Activated naive CD8-positive, alpha-beta T cell treated with anti-CD3 and anti-CD28 coated beads for 36 hours (primary cell): ENCODE measurements around the gene TAF1C. TPM values are rescaled to one million over a fixed set of nuclear protein-coding genes. Genes with fewer than 3 reads are reported as not detected.

Source experiments
- DNase-seq: peaks from one replicate; pipeline ENCODE4 v3.0.0; 2021
- H3K27ac Mint-ChIP-seq: one replicate; pipeline ENCODE4 v1.8.0; 2022; ENCODE audit warnings: mild to moderate bottlenecking, moderate library complexity, mixed read lengths
- H3K27me3 Mint-ChIP-seq: one replicate; pipeline ENCODE4 v1.8.0; 2022; ENCODE audit warnings: mild to moderate bottlenecking, mixed read lengths
- H3K36me3 Mint-ChIP-seq: one replicate; pipeline ENCODE4 v1.8.0; 2021; ENCODE audit warnings: mild to moderate bottlenecking, mixed read lengths
- H3K4me1 Mint-ChIP-seq: one replicate; pipeline ENCODE4 v1.8.0; 2021; ENCODE audit warnings: mixed read lengths
- H3K4me3 Mint-ChIP-seq: one replicate; pipeline ENCODE4 v1.8.0; 2022; ENCODE audit warnings: mild to moderate bottlenecking, moderate library complexity, mixed read lengths
- H3K9me3 Mint-ChIP-seq: one replicate; pipeline ENCODE4 v1.8.0; 2022; ENCODE audit warnings: mixed read lengths
- total RNA-seq, 2 experiments: library from RNA; stranded (reverse); gene quantifications; one replicate each; pipeline ENCODE4 v1.2.3, GENCODE V29; 2021

TAF1C gene
- total RNA-seq, 2 experiments from 2014 or later, result 53.8 to 54.3 TPM

- Mint-ChIP-seq H3K4me1 (peaks cover 63% of the 10 kb centered on the region), H3K4me3 (peak overlapping the region; percentile 43), H3K36me3 (peaks cover 7% of the 10 kb centered on the region), H3K27ac (peak overlapping the region; percentile 84), H3K27me3 (no peaks in the 10 kb centered on the region), H3K9me3 (no peaks in the 10 kb centered on the region)
- no peak for DNase-seq
Measured at GRCh38 chr16:84139628-84140258, 47.1 kb downstream of the TAF1C start.

GRCh38 chr16:84138824-84139627 is 47.8 kb downstream of the TAF1C start:
- Mint-ChIP-seq H3K36me3 (peaks cover 7% of the 10 kb centered on the region), H3K27ac (peak overlapping the region; percentile 84), H3K4me3 (peak overlapping the region; percentile 66), H3K27me3 (no peaks in the 10 kb centered on the region), H3K9me3 (no peaks in the 10 kb centered on the region), H3K4me1 (peaks cover 65% of the 10 kb centered on the region)
- peak; percentile 58 for DNase-seq

GRCh38 chr16:84138500-84138823 is 48.4 kb downstream of the TAF1C start:
- Mint-ChIP-seq H3K27ac (no peak overlapping the region), H3K4me1 (peaks cover 66% of the 10 kb centered on the region), H3K27me3 (no peaks in the 10 kb centered on the region), H3K9me3 (no peaks in the 10 kb centered on the region), H3K36me3 (peaks cover 7% of the 10 kb centered on the region), H3K4me3 (no peak overlapping the region)
- DNase-seq, result no peak

GRCh38 chr16:84137769-84138357 is 49.0 kb downstream of the TAF1C start:
- peaks cover 7% of the 10 kb centered on the region for H3K36me3 Mint-ChIP-seq
- no peak overlapping the region for H3K4me3 Mint-ChIP-seq
- H3K27ac Mint-ChIP-seq, result peak overlapping the region; percentile 62
- DNase-seq, result no peak
- H3K27me3 Mint-ChIP-seq, result no peaks in the 10 kb centered on the region
- peaks cover 62% of the 10 kb centered on the region for H3K4me1 Mint-ChIP-seq
- no peaks in the 10 kb centered on the region for H3K9me3 Mint-ChIP-seq

GRCh38 chr16:84137287-84137686 is 49.6 kb downstream of the TAF1C start:
- H3K27me3 Mint-ChIP-seq, result no peaks in the 10 kb centered on the region
- peaks cover 67% of the 10 kb centered on the region for H3K4me1 Mint-ChIP-seq
- H3K9me3 Mint-ChIP-seq, result no peaks in the 10 kb centered on the region
- peak overlapping the region; percentile 75 for H3K27ac Mint-ChIP-seq
- no peak overlapping the region for H3K4me3 Mint-ChIP-seq
- peaks cover 7% of the 10 kb centered on the region for H3K36me3 Mint-ChIP-seq
- no peak for DNase-seq

DNA sequence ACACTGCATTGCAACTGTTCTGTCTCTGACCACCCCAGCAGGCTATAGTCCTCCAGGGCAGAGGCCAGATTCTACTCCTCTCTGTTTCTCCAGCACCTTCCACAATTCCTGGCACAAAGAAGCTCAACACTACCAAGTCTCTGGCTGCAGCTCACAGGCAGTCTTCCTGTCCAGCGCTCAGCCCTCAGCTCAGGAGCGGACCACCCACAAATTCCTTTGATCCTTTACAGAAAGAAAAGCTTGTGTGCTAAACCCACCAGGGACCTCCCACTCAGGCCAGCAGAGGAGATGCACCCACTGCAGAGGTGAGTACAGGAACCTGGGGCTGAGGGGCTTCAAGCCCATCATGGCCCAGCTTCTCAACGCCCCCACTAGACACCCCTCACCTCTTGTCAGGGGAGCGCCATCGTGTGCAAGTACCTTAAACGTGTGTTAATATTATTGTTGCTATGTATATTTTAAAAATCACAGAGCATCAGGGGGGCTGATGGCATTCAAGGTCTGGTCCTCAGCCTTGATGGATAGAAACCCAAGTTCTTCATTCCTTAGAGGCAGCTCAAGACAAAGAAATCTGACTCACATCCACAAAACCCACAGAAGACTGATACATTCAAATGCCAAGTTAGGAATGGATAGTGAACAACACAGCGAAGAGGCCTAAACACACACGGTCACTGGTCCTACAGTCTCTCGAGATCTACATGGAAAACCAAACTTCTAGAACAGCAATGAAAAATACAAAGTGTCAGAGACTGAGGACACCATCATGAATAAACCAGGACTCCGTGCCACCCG is 50.3 kb downstream of the TAF1C start:
- Mint-ChIP-seq H3K27me3 (no peaks in the 10 kb centered on the region), H3K4me3 (peak overlapping the region; percentile 20), H3K4me1 (peaks cover 63% of the 10 kb centered on the region), H3K36me3 (peaks cover 7% of the 10 kb centered on the region), H3K9me3 (no peaks in the 10 kb centered on the region), H3K27ac (peak overlapping the region; percentile 75)
- no peak for DNase-seq

DNA sequence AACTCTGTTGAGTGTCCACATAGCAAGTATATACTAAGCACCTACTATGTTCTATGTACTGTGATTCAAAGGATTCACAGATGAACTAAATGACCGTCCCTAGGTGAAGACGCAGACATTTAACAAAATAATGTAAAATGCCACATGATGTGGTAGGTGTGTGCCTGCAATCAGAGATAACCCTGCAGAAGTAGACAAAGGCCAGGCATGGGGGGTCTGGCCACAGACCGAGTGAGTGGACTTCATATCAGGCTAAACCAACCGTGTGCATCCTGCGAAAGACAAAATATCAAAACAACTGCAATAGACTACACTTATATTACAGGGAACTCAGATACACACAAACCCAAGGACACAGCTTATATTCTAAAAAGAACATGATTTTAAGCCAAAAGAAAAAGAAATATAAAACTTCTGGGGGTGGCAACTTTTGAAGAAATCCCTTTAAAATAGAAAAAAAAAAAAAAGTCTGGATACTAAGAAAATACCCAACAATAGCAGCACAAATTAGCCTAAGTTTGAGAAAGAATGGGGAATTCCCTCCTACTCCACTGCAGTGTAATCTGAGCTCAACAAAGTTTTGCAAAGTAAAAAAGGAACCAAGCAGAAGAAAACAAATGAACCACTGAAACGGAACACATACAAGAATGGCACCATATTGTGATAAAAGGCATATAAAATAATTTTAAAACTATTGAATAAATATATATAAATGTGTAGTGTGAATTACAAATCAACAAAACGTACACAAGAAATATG is 54.2 kb downstream of the TAF1C start:
- H3K36me3 Mint-ChIP-seq, result no peaks in the 10 kb centered on the region
- DNase-seq, result no peak
- no peak overlapping the region for H3K27ac Mint-ChIP-seq
- no peaks in the 10 kb centered on the region for H3K27me3 Mint-ChIP-seq
- no peaks in the 10 kb centered on the region for H3K9me3 Mint-ChIP-seq
- peaks cover 36% of the 10 kb centered on the region for H3K4me1 Mint-ChIP-seq
- H3K4me3 Mint-ChIP-seq, result no peak overlapping the region

GRCh38 chr16:84131117-84131516 is 55.7 kb downstream of the TAF1C start:
- peaks cover 3% of the 10 kb centered on the region for H3K36me3 Mint-ChIP-seq
- no peak overlapping the region for H3K27ac Mint-ChIP-seq
- no peaks in the 10 kb centered on the region for H3K9me3 Mint-ChIP-seq
- peaks cover 20% of the 10 kb centered on the region for H3K4me1 Mint-ChIP-seq
- H3K4me3 Mint-ChIP-seq, result no peak overlapping the region
- DNase-seq, result no peak
- no peaks in the 10 kb centered on the region for H3K27me3 Mint-ChIP-seq

Other genes starting within 250 kb of the TAF1C start
- gene OSGIN1, start 233.8 kb downstream of the TAF1C start, total RNA-seq, result 1 to 10 TPM in 1 of 2 experiments, under 1 TPM in 1; 0.92 to 1.8 TPM
- gene NECAB2, start 218.8 kb downstream of the TAF1C start, total RNA-seq, result not detected
- not detected for gene SLC38A8, start 144.3 kb downstream of the TAF1C start, total RNA-seq
- gene MBTPS1, start 70.1 kb downstream of the TAF1C start, total RNA-seq, result 10 to 100 TPM; 29.6 to 30.2 TPM
- 10 to 100 TPM; 13.2 to 13.9 TPM for gene HSDL1, start 41.9 kb downstream of the TAF1C start, total RNA-seq
- under 1 TPM in 1 of 2 experiments, not detected in 1; 0.33 TPM for gene DNAAF1, start 41.7 kb downstream of the TAF1C start, total RNA-seq
- gene ADAD2, start 4.1 kb upstream of the TAF1C start, total RNA-seq, result 1 to 10 TPM in 1 of 2 experiments, under 1 TPM in 1; 0.66 to 1.5 TPM
- gene KCNG4, start 53.0 kb upstream of the TAF1C start, total RNA-seq, result not detected
- not detected for gene WFDC1, start 107.8 kb upstream of the TAF1C start, total RNA-seq
- gene ATP2C2, start 181.5 kb upstream of the TAF1C start, total RNA-seq, result not detected